Measurements from ENCODE around the gene OR52B2. TPM values are rescaled to one million over a fixed set of nuclear protein-coding genes. Genes with fewer than 3 reads are reported as not detected.

The OR52B2 gene
- total RNA-seq, 1 experiment from 2014 or later = not detected

- Mint-ChIP-seq H3K4me1 (ENCODE audit: low read depth, unreplicated experiment) (peaks cover 5% of the 10 kb centered on the region), H3K27me3 (ENCODE audit: insufficient read depth, unreplicated experiment) (no peaks in the 10 kb centered on the region), H3K27ac (ENCODE audit: unreplicated experiment) (no peak overlapping the region), H3K9me3 (ENCODE audit: unreplicated experiment) (no peaks in the 10 kb centered on the region), H3K4me3 (ENCODE audit: unreplicated experiment) (no peak overlapping the region), H3K36me3 (ENCODE audit: insufficient read depth, unreplicated experiment) (peaks cover 9% of the 10 kb centered on the region)
- Histone ChIP-seq H3K4me3 (ENCODE audit: low read depth, low read length) (no peak overlapping the region), H3K27me3 (replicated peaks; ENCODE audit: control insufficient read depth, insufficient read depth, low read length) (no peaks in the 10 kb centered on the region), H3K9me3 (no peaks in the 10 kb centered on the region), H3K36me3 (ENCODE audit: control insufficient read depth, insufficient read depth, low read length) (peaks cover 5% of the 10 kb centered on the region; the same call in 1 of the 2 replicates), H3K4me1 (no peaks in the 10 kb centered on the region)
- POLR2A ChIA-PET = no interaction called here
- CTCF ChIA-PET = no interaction called here
- intact Hi-C loops (cut with micrococcal nuclease; ENCODE audit: unreplicated experiment) = no loop called here
- no TSS peak for BruUV-seq (replicated peaks)
- TF ChIP-seq, protein P1, sequence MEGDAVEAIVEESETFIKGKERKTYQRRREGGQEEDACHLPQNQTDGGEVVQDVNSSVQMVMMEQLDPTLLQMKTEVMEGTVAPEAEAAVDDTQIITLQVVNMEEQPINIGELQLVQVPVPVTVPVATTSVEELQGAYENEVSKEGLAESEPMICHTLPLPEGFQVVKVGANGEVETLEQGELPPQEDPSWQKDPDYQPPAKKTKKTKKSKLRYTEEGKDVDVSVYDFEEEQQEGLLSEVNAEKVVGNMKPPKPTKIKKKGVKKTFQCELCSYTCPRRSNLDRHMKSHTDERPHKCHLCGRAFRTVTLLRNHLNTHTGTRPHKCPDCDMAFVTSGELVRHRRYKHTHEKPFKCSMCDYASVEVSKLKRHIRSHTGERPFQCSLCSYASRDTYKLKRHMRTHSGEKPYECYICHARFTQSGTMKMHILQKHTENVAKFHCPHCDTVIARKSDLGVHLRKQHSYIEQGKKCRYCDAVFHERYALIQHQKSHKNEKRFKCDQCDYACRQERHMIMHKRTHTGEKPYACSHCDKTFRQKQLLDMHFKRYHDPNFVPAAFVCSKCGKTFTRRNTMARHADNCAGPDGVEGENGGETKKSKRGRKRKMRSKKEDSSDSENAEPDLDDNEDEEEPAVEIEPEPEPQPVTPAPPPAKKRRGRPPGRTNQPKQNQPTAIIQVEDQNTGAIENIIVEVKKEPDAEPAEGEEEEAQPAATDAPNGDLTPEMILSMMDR (IDR thresholded peaks at IDR 0.05; ENCODE audit: insufficient read depth in 1 of 2, low read depth in 1 of 2, low read length in 1 of 2, severe bottlenecking in 1 of 2, unreplicated experiment in 1 of 2) = no peak
- no peak for DNase-seq
These were observed 34.6 kb upstream of the OR52B2 start for GRCh38 chr11:6204706-6205105.

- no peaks in the 10 kb centered on the region for H3K27me3 Mint-ChIP-seq (ENCODE audit: insufficient read depth, unreplicated experiment)
- TF ChIP-seq, protein P1 (IDR thresholded peaks at IDR 0.05; ENCODE audit: insufficient read depth in 1 of 2, low read depth in 1 of 2, low read length in 1 of 2, severe bottlenecking in 1 of 2, unreplicated experiment in 1 of 2) = no peak
- CTCF ChIA-PET = no interaction called here
- H3K36me3 Mint-ChIP-seq (ENCODE audit: insufficient read depth, unreplicated experiment) = no peaks in the 10 kb centered on the region
- POLR2A ChIA-PET = no interaction called here
- DNase-seq = no peak
- intact Hi-C loops (cut with micrococcal nuclease; ENCODE audit: unreplicated experiment) = no loop called here
- Histone ChIP-seq H3K36me3 (ENCODE audit: control insufficient read depth, insufficient read depth, low read length) (peaks cover 5% of the 10 kb centered on the region; the same call in 1 of the 2 replicates), H3K27me3 (replicated peaks; ENCODE audit: control insufficient read depth, insufficient read depth, low read length) (no peaks in the 10 kb centered on the region), H3K9me3 (no peaks in the 10 kb centered on the region), H3K4me1 (no peaks in the 10 kb centered on the region), H3K4me3 (ENCODE audit: low read depth, low read length) (no peak overlapping the region)
- no peaks in the 10 kb centered on the region for H3K9me3 Mint-ChIP-seq (ENCODE audit: unreplicated experiment)
- H3K27ac Mint-ChIP-seq (ENCODE audit: unreplicated experiment) = no peak overlapping the region
- no TSS peak for BruUV-seq (replicated peaks)
- H3K4me3 Mint-ChIP-seq (ENCODE audit: unreplicated experiment) = no peak overlapping the region
- H3K4me1 Mint-ChIP-seq (ENCODE audit: low read depth, unreplicated experiment) = no peaks in the 10 kb centered on the region
These were observed 33.2 kb upstream of the OR52B2 start for GRCh38 chr11:6203327-6203726.

- H3K4me3 ChIP-seq (ENCODE audit: low read depth, low read length) = no peak overlapping the region
- Mint-ChIP-seq H3K27me3 (ENCODE audit: insufficient read depth, unreplicated experiment) (no peaks in the 10 kb centered on the region), H3K27ac (ENCODE audit: unreplicated experiment) (no peak overlapping the region), H3K9me3 (ENCODE audit: unreplicated experiment) (no peaks in the 10 kb centered on the region), H3K4me1 (ENCODE audit: low read depth, unreplicated experiment) (no peaks in the 10 kb centered on the region), H3K36me3 (ENCODE audit: insufficient read depth, unreplicated experiment) (no peaks in the 10 kb centered on the region), H3K4me3 (ENCODE audit: unreplicated experiment) (no peak overlapping the region)
- POLR2A ChIA-PET = no interaction called here
- DNase-seq = no peak
- CTCF ChIA-PET = no interaction called here
- TF ChIP-seq, protein P1 (IDR thresholded peaks at IDR 0.05; ENCODE audit: insufficient read depth in 1 of 2, low read depth in 1 of 2, low read length in 1 of 2, severe bottlenecking in 1 of 2, unreplicated experiment in 1 of 2) = no peak
- H3K4me1 ChIP-seq = no peaks in the 10 kb centered on the region
- H3K9me3 ChIP-seq = no peaks in the 10 kb centered on the region
- H3K36me3 ChIP-seq (ENCODE audit: control insufficient read depth, insufficient read depth, low read length) = peaks cover 5% of the 10 kb centered on the region; the same call in 1 of the 2 replicates
- BruUV-seq (replicated peaks) = no TSS peak
- no peaks in the 10 kb centered on the region for H3K27me3 ChIP-seq (replicated peaks; ENCODE audit: control insufficient read depth, insufficient read depth, low read length)
- intact Hi-C loops (cut with micrococcal nuclease; ENCODE audit: unreplicated experiment) = no loop called here
These were observed 31.9 kb upstream of the OR52B2 start for GRCh38 chr11:6202041-6202440.
